ENCODE results near the gene RRBP1.

DNA sequence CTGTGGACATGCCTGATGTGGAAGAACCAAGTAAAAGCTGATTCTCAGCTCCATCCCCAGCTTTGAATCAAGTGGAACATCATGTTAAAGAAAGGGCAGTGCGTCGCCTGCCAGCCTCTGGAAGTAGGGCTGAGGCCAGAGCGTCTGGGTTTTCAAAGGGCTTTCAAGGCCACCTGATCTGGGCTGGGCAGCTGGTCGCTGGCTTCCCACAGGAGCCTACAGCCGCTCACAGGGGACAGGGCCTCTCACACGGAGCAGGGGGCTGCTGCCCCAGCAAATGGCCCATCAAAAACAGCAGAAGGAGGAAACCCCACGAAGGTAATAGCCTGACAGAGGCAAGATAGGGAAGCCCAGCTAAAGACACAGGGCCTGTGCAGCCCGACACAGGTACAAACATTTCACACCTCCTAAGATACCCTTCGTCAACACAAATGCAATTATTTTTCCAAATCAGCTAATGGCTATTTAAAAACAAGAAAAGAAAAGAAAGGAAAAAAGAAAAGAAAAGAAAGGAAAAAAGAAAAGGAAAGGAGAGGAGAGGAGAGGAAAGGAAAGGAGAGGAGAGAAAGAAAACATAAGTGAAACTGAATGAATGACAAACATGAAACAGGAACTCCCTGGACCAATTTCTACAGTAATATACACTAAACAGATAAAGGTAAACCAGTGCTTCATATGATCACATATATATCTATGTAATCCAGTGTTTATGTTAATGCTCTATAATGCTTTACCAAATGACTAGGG, 24.8 kb downstream of the RRBP1 start:
- TF ChIP-seq POLR2A (IDR thresholded peaks at IDR 0.05) (no peak), CTCF (IDR thresholded peaks at IDR 0.05) (no peak), EP300 (IDR thresholded peaks at IDR 0.05) (no peak)
